K562 (cell line): ENCODE data around the gene SLC6A9. TPM values are rescaled to one million over a fixed set of nuclear protein-coding genes. Genes with fewer than 3 reads are reported as not detected.

ENCODE experiments used
- ATAC-seq: fragments of 200-7000 bp; cut with Tn5 transposase; 3 replicates; pipeline ENCODE4 v1.9.1; 2020; ENCODE audit warnings: moderate library complexity
- BruUV-seq: library from RNA; stranded (reverse); fragments of 400-500 nt; replicated peaks from 2 replicates; lab custom pipeline; 2021; lab: Mats Ljungman, UMichigan
- CTCF ChIA-PET: fragments of 300-600 bp; formaldehyde crosslinking; extraction: SDS; loops from one replicate; lab custom pipeline; 2021; ENCODE audit warnings: low intra/inter-chr PET ratio; lab: Yijun Ruan, JAX
- POLR2A ChIA-PET: fragments of 300-600, 350-650 bp; sonication (Branson Sonifier 250); formaldehyde crosslinking; extraction: SDS; loops from one replicate; lab custom pipeline; 2021; ENCODE audit warnings: antibody characterized with exemption, inconsistent platforms; lab: Yijun Ruan, JAX
- DNase-seq, 4 experiments: peaks; one replicate each; pipeline versions ENCODE4 v3.0.0 to v3.0.0-alpha.2; 2011 to 2018; ENCODE audit warnings: low spot score in 3 of 4, mixed read lengths in 3 of 4; ENCODE audit errors: extremely low read depth in 1 of 4
- FAIRE-seq: peaks from 2 replicates; lab custom pipeline; 2011; peaks lifted over from hg19 to GRCh38; lab: Jason Lieb, UNC
- H2AFZ ChIP-seq: 2 replicates; pipeline ENCODE4 v1.6.0; 2011; ENCODE audit warnings: low read depth, low read length, control low read depth, inconsistent platforms
- H3K27ac ChIP-seq: fragments of 200-600 bp; 3 replicates; pipeline ENCODE4 v1.8.0; 2011; ENCODE audit warnings: low read depth, mild to moderate bottlenecking, control low read depth, inconsistent platforms, low read length, moderate library complexity, mixed read lengths; ENCODE audit errors: extremely low read depth
- H3K27me3 ChIP-seq, 2 experiments: fragments of 300-600 bp in 1 of 2; 2 replicates in 1 of 2; 3 replicates in 1 of 2; pipeline versions ENCODE4 v1.6.0 to v1.8.0; 2011; ENCODE audit warnings: inconsistent platforms in 2 of 2, low read length in 2 of 2, mild to moderate bottlenecking in 1 of 2, mixed read lengths in 1 of 2, moderate library complexity in 1 of 2; ENCODE audit not compliant: control insufficient read depth in 2 of 2, insufficient read depth in 2 of 2
- H3K36me3 ChIP-seq: fragments of 300-600 bp; 3 replicates; pipeline ENCODE4 v1.8.0; 2011; ENCODE audit warnings: mild to moderate bottlenecking, low read length, inconsistent platforms; ENCODE audit not compliant: control insufficient read depth, insufficient read depth
- H3K4me1 ChIP-seq, 2 experiments: fragments of 200-600 bp in 1 of 2; replicated peaks in 1 of 2; 2 replicates in 1 of 2; 3 replicates in 1 of 2; pipeline versions ENCODE4 v1.5.1 to v1.8.0; 2011; ENCODE audit warnings: inconsistent platforms in 2 of 2, low read length in 2 of 2, mild to moderate bottlenecking in 1 of 2, mixed read lengths in 1 of 2, moderate library complexity in 1 of 2; ENCODE audit not compliant: control insufficient read depth in 2 of 2, insufficient read depth in 2 of 2
- H3K4me2 ChIP-seq: 2 replicates; pipeline ENCODE4 v1.6.1; 2011; ENCODE audit warnings: low read length, control low read depth, inconsistent platforms, mixed read lengths; ENCODE audit not compliant: insufficient read depth
- H3K4me3 ChIP-seq: fragments of 200-600 bp; sonication (generic), shearing (Covaris generic); 2 replicates; pipeline ENCODE4 v1.5.1; 2016; ENCODE audit warnings: control low read depth, inconsistent platforms
- H3K79me2 ChIP-seq: fragments of 200-600 bp; 3 replicates; pipeline ENCODE4 v1.8.0; 2011; ENCODE audit warnings: low read length, inconsistent platforms; ENCODE audit not compliant: control insufficient read depth, insufficient read depth
- H3K9ac ChIP-seq, 2 experiments: 2 replicates each; pipeline versions ENCODE4 v1.6.0 to v1.6.1; 2011; ENCODE audit warnings: low read depth in 2 of 2, low read length in 2 of 2, control low read depth in 1 of 2, inconsistent platforms in 1 of 2, mild to moderate bottlenecking in 1 of 2, mixed read lengths in 1 of 2; ENCODE audit not compliant: insufficient read depth in 1 of 2
- H3K9me1 ChIP-seq: one replicate; pipeline ENCODE4 v1.6.0; 2011; ENCODE audit warnings: inconsistent platforms, mild to moderate bottlenecking, low read length, moderate library complexity; ENCODE audit not compliant: control insufficient read depth, insufficient read depth
- H3K9me3 ChIP-seq: replicated peaks from 2 replicates; pipeline ENCODE4 v1.5.1; 2011; ENCODE audit warnings: low read depth, low read length, inconsistent platforms; ENCODE audit not compliant: control insufficient read depth, insufficient read depth
- H4K20me1 ChIP-seq: replicated peaks from 2 replicates; pipeline ENCODE4 v1.6.1; 2011; ENCODE audit warnings: low read length, inconsistent platforms, mixed read lengths; ENCODE audit not compliant: control insufficient read depth, insufficient read depth
- CHCHD3 ChIP-seq: fragments of 250-450 bp; sonication (Bioruptor Pico); IDR thresholded peaks from 2 replicates; pipeline ENCODE4 v2.1.2; 2022; ENCODE audit warnings: mild to moderate bottlenecking
- FOS ChIP-seq: IDR thresholded peaks from 3 replicates; pipeline ENCODE4 v1.6.1; 2011; ENCODE audit not compliant: insufficient read length; ENCODE audit errors: extremely low read depth
- HDAC6 ChIP-seq: IDR thresholded peaks from 2 replicates; pipeline ENCODE4 v1.6.1; 2012; ENCODE audit warnings: low read depth, mild to moderate bottlenecking, control low read depth, inconsistent platforms, low read length, moderate library complexity
- NFATC3 ChIP-seq: fragments of 450-650 bp; IDR thresholded peaks from 2 replicates; pipeline ENCODE4 v1.6.1; 2017; ENCODE audit warnings: mild to moderate bottlenecking
- NONO ChIP-seq, 2 experiments: fragments of 200-400 bp in 1 of 2; fragments of 450-650 bp in 1 of 2; formaldehyde crosslinking in 1 of 2; IDR thresholded peaks; 2 replicates each; pipeline ENCODE4 v1.6.1; 2017; ENCODE audit warnings: low read depth in 2 of 2, mild to moderate bottlenecking in 2 of 2, moderate library complexity in 2 of 2, low read length in 1 of 2
- PTRF ChIP-seq: fragments of 450-650 bp; IDR thresholded peaks from 2 replicates; pipeline ENCODE4 v1.6.1; 2016; ENCODE audit warnings: mild to moderate bottlenecking, missing genetic modification characterization, missing compliant biosample characterization
- SMAD3 ChIP-seq: fragments of 450-650 bp; formaldehyde crosslinking; conservative IDR thresholded peaks from 2 replicates; pipeline ENCODE4 v1.4.0; 2020; ENCODE audit warnings: mild to moderate bottlenecking
- SMAD4 ChIP-seq: fragments of 250-450 bp; sonication (Bioruptor Pico); conservative IDR thresholded peaks from 2 replicates; pipeline ENCODE4 v1.8.0; 2021; ENCODE audit warnings: inconsistent platforms, mild to moderate bottlenecking, moderate library complexity
- SREBF2 ChIP-seq: sonication (generic); formaldehyde crosslinking; IDR thresholded peaks from 2 replicates; pipeline ENCODE4 v1.4.0; 2020; ENCODE audit warnings: mild to moderate bottlenecking, missing genetic modification reagents
- TAF1 ChIP-seq: IDR thresholded peaks from 2 replicates; pipeline ENCODE4 v1.6.1; 2011; ENCODE audit warnings: mild to moderate bottlenecking, low read length, moderate library complexity; ENCODE audit not compliant: insufficient read depth, control insufficient read depth, severe bottlenecking; ENCODE audit errors: extremely low read depth
- ZFX ChIP-seq: sonication (generic); formaldehyde crosslinking; IDR thresholded peaks from 2 replicates; pipeline ENCODE4 v1.8.0; 2022; ENCODE audit warnings: mild to moderate bottlenecking, missing genetic modification reagents, moderate library complexity
- ZNF224 ChIP-seq: sonication (generic); formaldehyde crosslinking; IDR thresholded peaks from 2 replicates; pipeline ENCODE4 v1.8.0; 2022; ENCODE audit warnings: mild to moderate bottlenecking, missing genetic modification reagents
- ZNF551 ChIP-seq: fragments of 250-450 bp; sonication (Bioruptor Pico); IDR thresholded peaks from 2 replicates; pipeline ENCODE4 v1.5.0; 2021; ENCODE audit warnings: mild to moderate bottlenecking, moderate library complexity
- WGBS: fragments of 100-300 bp; shearing (Covaris generic); methylation state at CpG from one replicate; pipeline ENCODE4 v1.1.6; 2016; ENCODE audit warnings: low coverage, mixed read lengths; ENCODE audit not compliant: insufficient coverage; ENCODE audit errors: missing lambda C conversion rate; 5-methylcytosine and 5-hydroxymethylcytosine counted together
- in situ Hi-C: fragments of 300-500 bp; cut with MboI; formaldehyde crosslinking; loops from 4 replicates; pipeline ENCODE4 v1.15.0; 2018; ENCODE audit warnings: inconsistent platforms, mixed read lengths
- intact Hi-C: fragments of 100-400 bp; cut with micrococcal nuclease; formaldehyde crosslinking; loops from 2 replicates; pipeline ENCODE4 v1.14.2; 2022
- polyA plus RNA-seq, 8 experiments: library from polyadenylated mRNA; depleted of rRNA in 4 of 8; stranded (reverse) in 5 of 8; unstranded in 3 of 8; fragments of >200 nt; fragmentation: Nextera tagmentation in 2 of 8; fragmentation: Illumina TruSeq in 1 of 8; extraction: Ambion mirVana in 2 of 8; extraction: Trizol in 1 of 8; gene quantifications; 2 replicates each; pipeline versions ENCODE4 v1.2.1 to v1.2.3, GENCODE V29; 2011 to 2014; ENCODE audit warnings: inconsistent platforms in 1 of 8, missing spikeins in 1 of 8
- total RNA-seq, 7 experiments: library from RNA; depleted of rRNA in 6 of 7; stranded (reverse); fragments of >200 nt in 6 of 7; fragmentation: Illumina TruSeq in 2 of 7; extraction: Trizol in 2 of 7; gene quantifications; 2 replicates each; pipeline versions ENCODE4 v1.2.1 to v1.2.3, GENCODE V29; 2011 to 2021; ENCODE audit warnings: low replicate concordance in 1 of 7
- TF ChIP-seq, protein P1 (sequence below): sonication (generic); formaldehyde crosslinking; IDR thresholded peaks from 2 replicates; pipeline ENCODE4 v1.8.1; 2023; ENCODE audit warnings: mild to moderate bottlenecking, missing genetic modification reagents
- TF ChIP-seq, protein P2 (sequence below), 2 experiments: IDR thresholded peaks in 1 of 2; conservative IDR thresholded peaks in 1 of 2; 2 replicates each; pipeline ENCODE4 v1.6.1; 2016; ENCODE audit warnings: low read depth in 2 of 2, mild to moderate bottlenecking in 1 of 2, missing compliant biosample characterization in 1 of 2, missing genetic modification characterization in 1 of 2, moderate library complexity in 1 of 2
- TF ChIP-seq, protein P3 (sequence below): fragments of 450-650 bp; conservative IDR thresholded peaks from 2 replicates; pipeline ENCODE4 v1.6.1; 2016; ENCODE audit warnings: missing genetic modification characterization, low read depth, mild to moderate bottlenecking, missing compliant biosample characterization, moderate library complexity

Gene SLC6A9
- total and polyA plus RNA-seq, 9 of the 15 experiments (the other 6 are each of a cell fraction or from before 2014, with no cell fraction given) = 0.17 to 18.7 (median 2.9) TPM

DNA sequence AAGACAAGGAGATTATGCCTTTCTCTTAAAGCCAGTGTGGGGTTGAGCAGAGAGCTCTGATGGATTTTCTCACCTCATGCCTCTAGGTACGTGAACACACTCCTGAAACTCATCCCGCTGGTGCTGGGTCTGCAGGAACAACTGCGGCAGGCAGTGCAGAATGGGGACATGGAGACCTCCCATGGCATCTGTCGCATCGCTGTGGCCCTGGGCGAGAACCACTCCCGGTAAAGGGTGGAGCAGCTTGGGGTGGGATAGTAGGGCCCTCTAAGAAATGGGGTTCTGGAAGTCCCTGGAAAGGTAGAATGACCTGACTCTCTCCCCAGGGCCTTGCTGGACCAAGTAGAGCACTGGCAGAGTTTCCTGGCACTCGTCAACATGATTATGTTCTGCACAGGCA lies 75.0 kb downstream of the SLC6A9 start:
- no peak overlapping the region for H3K4me3 ChIP-seq
- no peak for TF ChIP-seq ZNF551 (CRISPR knock-in tag)
- no peak for TF ChIP-seq FOS
- no peak for TF ChIP-seq TAF1
- no peak for TF ChIP-seq PTRF (tag)
- TF ChIP-seq, protein P1, sequence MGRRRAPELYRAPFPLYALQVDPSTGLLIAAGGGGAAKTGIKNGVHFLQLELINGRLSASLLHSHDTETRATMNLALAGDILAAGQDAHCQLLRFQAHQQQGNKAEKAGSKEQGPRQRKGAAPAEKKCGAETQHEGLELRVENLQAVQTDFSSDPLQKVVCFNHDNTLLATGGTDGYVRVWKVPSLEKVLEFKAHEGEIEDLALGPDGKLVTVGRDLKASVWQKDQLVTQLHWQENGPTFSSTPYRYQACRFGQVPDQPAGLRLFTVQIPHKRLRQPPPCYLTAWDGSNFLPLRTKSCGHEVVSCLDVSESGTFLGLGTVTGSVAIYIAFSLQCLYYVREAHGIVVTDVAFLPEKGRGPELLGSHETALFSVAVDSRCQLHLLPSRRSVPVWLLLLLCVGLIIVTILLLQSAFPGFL (CRISPR knock-in tag) = no peak
- no peak for TF ChIP-seq ZNF224 (CRISPR knock-in tag)
- TF ChIP-seq, protein P2, sequence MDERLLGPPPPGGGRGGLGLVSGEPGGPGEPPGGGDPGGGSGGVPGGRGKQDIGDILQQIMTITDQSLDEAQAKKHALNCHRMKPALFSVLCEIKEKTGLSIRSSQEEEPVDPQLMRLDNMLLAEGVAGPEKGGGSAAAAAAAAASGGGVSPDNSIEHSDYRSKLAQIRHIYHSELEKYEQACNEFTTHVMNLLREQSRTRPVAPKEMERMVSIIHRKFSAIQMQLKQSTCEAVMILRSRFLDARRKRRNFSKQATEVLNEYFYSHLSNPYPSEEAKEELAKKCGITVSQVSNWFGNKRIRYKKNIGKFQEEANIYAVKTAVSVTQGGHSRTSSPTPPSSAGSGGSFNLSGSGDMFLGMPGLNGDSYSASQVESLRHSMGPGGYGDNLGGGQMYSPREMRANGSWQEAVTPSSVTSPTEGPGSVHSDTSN (CRISPR knock-in tag; IDR thresholded peaks at IDR 0.05; ENCODE audit: low read depth) = no peak
- TF ChIP-seq, protein P2 (tag; conservative IDR thresholded peaks at IDR 0.05; ENCODE audit: low read depth) = no peak
- TF ChIP-seq NFATC3 = no peak
- TF ChIP-seq ZFX = no peak
- TF ChIP-seq NONO (IDR thresholded peaks at IDR 0.05; ENCODE audit: low read depth in 2 of 2, low read length in 1 of 2) = no peak
- no peak for TF ChIP-seq HDAC6
- TF ChIP-seq, protein P3, sequence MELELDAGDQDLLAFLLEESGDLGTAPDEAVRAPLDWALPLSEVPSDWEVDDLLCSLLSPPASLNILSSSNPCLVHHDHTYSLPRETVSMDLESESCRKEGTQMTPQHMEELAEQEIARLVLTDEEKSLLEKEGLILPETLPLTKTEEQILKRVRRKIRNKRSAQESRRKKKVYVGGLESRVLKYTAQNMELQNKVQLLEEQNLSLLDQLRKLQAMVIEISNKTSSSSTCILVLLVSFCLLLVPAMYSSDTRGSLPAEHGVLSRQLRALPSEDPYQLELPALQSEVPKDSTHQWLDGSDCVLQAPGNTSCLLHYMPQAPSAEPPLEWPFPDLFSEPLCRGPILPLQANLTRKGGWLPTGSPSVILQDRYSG (tag) = no peak
- no peak for TF ChIP-seq SMAD4
- no peak for TF ChIP-seq SMAD3
- TF ChIP-seq SREBF2 (CRISPR knock-in tag) = no peak
- TF ChIP-seq CHCHD3 (CRISPR knock-in tag) = no peak
- H3K9me3 ChIP-seq = no peaks in the 10 kb centered on the region
- no peak overlapping the region for H3K4me2 ChIP-seq
- no peak overlapping the region for H3K27ac ChIP-seq
- no TSS peak for BruUV-seq
- H3K9me1 ChIP-seq = no peaks in the 10 kb centered on the region
- no peak for FAIRE-seq
- ATAC-seq = no peak
- H2AFZ ChIP-seq = no peak overlapping the region
- 0 out of 4 replicates have a peak overlapping the region, but pooled peaks of 1 of the 2 experiments have one; percentile 5 for H3K9ac ChIP-seq
- ChIA-PET CTCF (no interaction called here), POLR2A (interaction anchor here (0.9 kb wide), 1 partner anchor 14 kb away, joined by 3 read pairs; the partner anchor contains the start of gene DPH2)
- peaks cover 15 to 20% of the 10 kb centered on the region in 2 experiments; a peak in 4 of 5 replicates for H3K4me1 ChIP-seq
- intact Hi-C loops = no loop called here
- H4K20me1 ChIP-seq = peaks cover 16% of the 10 kb centered on the region; the same call in 1 of the 2 replicates
- in situ Hi-C loops = no loop called here
- no peaks in the 10 kb centered on the region for H3K27me3 ChIP-seq
- 0 out of 3 replicates have a peak, but pooled peaks cover 6% of the 10 kb centered on the region for H3K79me2 ChIP-seq
- H3K36me3 ChIP-seq = peaks cover 47% of the 10 kb centered on the region; the same call in 2 of the 3 replicates
- no peak for DNase-seq
- 94% methylated on average over 8 of the region's 8 CpGs for WGBS
